GM18526 (cell line): ENCODE data around the gene GLIS1.

Experiments used
- POLR2A ChIP-seq: IDR thresholded peaks from 3 replicates; pipeline ENCODE4 v1.6.1; 2011; ENCODE audit not compliant: insufficient read length; ENCODE audit errors: extremely low read depth

GLIS1 gene

GRCh38 chr1:53589043-53589887 is 149.7 kb downstream of the GLIS1 start:
- TF ChIP-seq POLR2A = no peak

GRCh38 chr1:53588053-53588779 is 150.7 kb downstream of the GLIS1 start:
- TF ChIP-seq POLR2A = no peak

GRCh38 chr1:53587252-53587988 is 151.5 kb downstream of the GLIS1 start:
- no peak for TF ChIP-seq POLR2A

- TF ChIP-seq POLR2A = no peak
These were observed 152.2 kb downstream of the GLIS1 start for GRCh38 chr1:53586765-53587164.

GRCh38 chr1:53585565-53585964 is 153.4 kb downstream of the GLIS1 start:
- no peak for TF ChIP-seq POLR2A

- no peak for TF ChIP-seq POLR2A
These were observed 153.8 kb downstream of the GLIS1 start for GRCh38 chr1:53585129-53585528.

GRCh38 chr1:53584777-53585107 is 154.2 kb downstream of the GLIS1 start:
- no peak for TF ChIP-seq POLR2A

- no peak for TF ChIP-seq POLR2A
These were observed 154.8 kb downstream of the GLIS1 start for GRCh38 chr1:53583868-53584776.

- no peak for TF ChIP-seq POLR2A
These were observed 155.7 kb downstream of the GLIS1 start for GRCh38 chr1:53583021-53583867.

- no peak for TF ChIP-seq POLR2A
These were observed 156.5 kb downstream of the GLIS1 start for GRCh38 chr1:53582211-53583020.

GRCh38 chr1:53581476-53581875 is 157.5 kb downstream of the GLIS1 start:
- TF ChIP-seq POLR2A = no peak

GRCh38 chr1:53580739-53581475 is 158.1 kb downstream of the GLIS1 start:
- no peak for TF ChIP-seq POLR2A
